Ascending aorta (tissue), 2 donors: Measurements from ENCODE around the gene ADIPOR2. TPM values are rescaled to one million over a fixed set of nuclear protein-coding genes. Genes with fewer than 3 reads are reported as not detected.

Experiments used
- DNase-seq, 2 donors: peaks; one replicate each; pipeline ENCODE4 v3.0.0-alpha.2; 2019; ENCODE audit warnings: low spot score in 2 of 2
- H3K27ac ChIP-seq, 2 donors: fragments of 200-600 bp; sonication (generic); one replicate each; pipeline ENCODE4 v1.5.1; 2016 to 2017; ENCODE audit warnings: mild to moderate bottlenecking in 1 of 2
- H3K27me3 ChIP-seq: fragments of 200-600 bp; sonication (generic); one replicate; pipeline ENCODE4 v1.5.1; 2017
- H3K36me3 ChIP-seq, 2 donors: fragments of 200-600 bp; sonication (generic); one replicate each; pipeline ENCODE4 v1.5.1; 2016
- H3K4me1 ChIP-seq, 2 donors: fragments of 200-600 bp; sonication (generic); one replicate each; pipeline ENCODE4 v1.5.1; 2016 to 2017; ENCODE audit warnings: mild to moderate bottlenecking in 1 of 2
- H3K4me3 ChIP-seq, 2 donors: fragments of 200-600 bp; sonication (generic); one replicate each; pipeline ENCODE4 v1.5.1; 2016 to 2017; ENCODE audit warnings: mild to moderate bottlenecking in 1 of 2
- H3K9me3 ChIP-seq, 2 donors: fragments of 200-600 bp; sonication (generic); one replicate each; pipeline ENCODE4 v1.5.1; 2016
- CTCF ChIP-seq, 3 experiments: fragments of 200-600 bp in 2 of 3; fragments of 450-650 bp in 1 of 3; sonication (generic) in 2 of 3; IDR thresholded peaks; one replicate each; pipeline ENCODE4 v1.5.1; 2016 to 2019; ENCODE audit warnings: antibody characterized with exemption in 3 of 3, mild to moderate bottlenecking in 1 of 3, moderate library complexity in 1 of 3
- intact Hi-C: fragments of 100-400 bp; cut with DNase I; formaldehyde crosslinking; loops from one replicate; pipeline ENCODE4 v1.15.1; 2023
- total RNA-seq: library from RNA; depleted of rRNA; stranded (reverse); fragments of >200 nt; gene quantifications from one replicate; pipeline ENCODE4 v1.1.0, GENCODE V29; 2016

The ADIPOR2 gene
- total RNA-seq, 1 donor from 2014 or later = 25.7 TPM

DNA sequence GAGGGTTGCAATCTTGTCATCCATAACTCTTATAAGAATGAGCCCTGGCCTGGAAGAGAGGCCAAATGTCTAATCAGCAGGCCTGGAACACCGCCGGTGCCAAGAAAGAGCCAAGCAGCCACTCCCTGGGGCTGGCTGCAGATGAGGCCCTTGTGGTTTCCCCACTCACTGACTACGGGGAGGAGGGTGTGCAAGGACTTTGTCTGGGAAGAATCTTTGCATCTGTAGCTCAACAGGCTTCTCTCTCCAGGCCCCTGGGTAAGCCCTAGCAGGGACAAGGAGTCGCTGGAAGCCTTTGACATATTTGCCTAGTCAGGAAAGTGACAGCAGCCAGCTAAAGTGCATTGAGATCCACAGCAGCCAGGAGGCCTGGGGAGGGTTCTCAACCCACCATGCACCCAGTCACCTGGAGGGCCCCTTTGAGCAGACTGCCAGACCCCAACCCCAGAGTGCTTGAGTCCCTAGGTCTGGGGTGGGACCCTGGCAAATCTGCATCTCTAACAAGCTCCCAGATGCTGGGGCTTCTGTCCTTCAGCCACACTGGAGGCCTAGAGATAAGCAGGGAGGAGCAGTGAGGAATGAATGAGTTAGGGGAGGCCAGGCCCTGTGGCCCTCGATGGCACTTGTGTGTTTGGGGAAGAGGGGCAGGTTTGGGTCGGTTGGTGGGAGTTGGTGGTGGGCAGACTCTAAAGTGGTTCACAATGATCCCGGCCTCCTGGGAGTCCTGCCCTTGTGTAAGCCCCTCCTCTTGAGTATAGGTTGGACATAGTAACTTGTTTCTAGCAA is 115.6 kb downstream of the ADIPOR2 start:
- TF ChIP-seq CTCF (IDR thresholded peaks at IDR 0.05) = no peak
- Histone ChIP-seq H3K27ac (no peak overlapping the region), H3K9me3 (no peaks in the 10 kb centered on the region), H3K27me3 (no peaks in the 10 kb centered on the region), H3K4me1 (peaks cover 0 to 7% of the 10 kb centered on the region in 2 donors), H3K36me3 (no peaks in the 10 kb centered on the region), H3K4me3 (no peak overlapping the region)
- DNase-seq = no peak
- intact Hi-C loops = no loop called here

DNA sequence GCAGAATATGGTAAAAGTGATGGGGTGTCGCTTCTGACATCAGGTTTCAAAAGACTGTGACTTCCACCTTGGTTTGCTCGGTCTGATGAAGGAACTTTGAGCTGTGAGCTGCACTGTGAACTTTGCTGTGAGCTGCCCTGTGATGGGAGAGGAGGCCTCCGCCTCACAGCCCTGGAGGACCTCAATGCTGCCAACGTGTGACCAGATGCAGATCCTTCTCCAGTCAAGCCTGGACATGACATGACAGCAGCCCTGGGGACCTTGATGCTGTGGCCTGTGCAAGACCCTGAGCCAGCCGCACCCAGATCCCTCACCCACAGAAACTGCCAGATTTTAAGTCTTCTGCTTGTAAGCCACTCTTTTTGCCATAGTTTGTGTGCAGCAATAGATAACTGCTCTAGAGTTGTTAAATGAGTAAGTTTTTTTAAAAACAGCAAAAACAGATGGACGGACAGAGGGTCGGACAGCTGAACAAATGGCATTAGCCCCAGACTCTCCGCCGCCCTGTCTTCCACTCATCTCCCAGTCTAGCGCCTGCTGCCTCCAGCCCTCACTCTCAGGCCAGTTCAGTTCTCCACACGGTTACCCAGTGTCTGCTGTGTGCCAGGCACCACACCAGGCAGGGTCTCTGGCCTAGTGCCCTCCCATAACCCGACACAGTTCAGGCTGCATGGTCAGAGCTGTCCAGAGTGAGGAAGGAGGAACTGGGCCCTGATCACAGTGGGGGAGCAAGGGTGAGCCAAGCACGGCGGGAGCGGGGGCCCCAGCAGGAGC is 116.4 kb downstream of the ADIPOR2 start:
- Histone ChIP-seq H3K36me3 (no peaks in the 10 kb centered on the region), H3K27ac (no peak overlapping the region), H3K4me1 (peaks cover 0 to 7% of the 10 kb centered on the region in 2 donors), H3K4me3 (no peak overlapping the region), H3K9me3 (no peaks in the 10 kb centered on the region), H3K27me3 (no peaks in the 10 kb centered on the region)
- intact Hi-C loops = no loop called here
- no peak for TF ChIP-seq CTCF (IDR thresholded peaks at IDR 0.05)
- DNase-seq = no peak

GRCh38 chr12:1808036-1808797 is 117.3 kb downstream of the ADIPOR2 start:
- Histone ChIP-seq H3K36me3 (no peaks in the 10 kb centered on the region), H3K27ac (no peak overlapping the region), H3K27me3 (no peaks in the 10 kb centered on the region), H3K4me3 (no peak overlapping the region), H3K4me1 (peaks cover 0 to 7% of the 10 kb centered on the region in 2 donors), H3K9me3 (no peaks in the 10 kb centered on the region)
- no peak for TF ChIP-seq CTCF (IDR thresholded peaks at IDR 0.05)
- intact Hi-C loops = no loop called here
- DNase-seq = no peak

DNA sequence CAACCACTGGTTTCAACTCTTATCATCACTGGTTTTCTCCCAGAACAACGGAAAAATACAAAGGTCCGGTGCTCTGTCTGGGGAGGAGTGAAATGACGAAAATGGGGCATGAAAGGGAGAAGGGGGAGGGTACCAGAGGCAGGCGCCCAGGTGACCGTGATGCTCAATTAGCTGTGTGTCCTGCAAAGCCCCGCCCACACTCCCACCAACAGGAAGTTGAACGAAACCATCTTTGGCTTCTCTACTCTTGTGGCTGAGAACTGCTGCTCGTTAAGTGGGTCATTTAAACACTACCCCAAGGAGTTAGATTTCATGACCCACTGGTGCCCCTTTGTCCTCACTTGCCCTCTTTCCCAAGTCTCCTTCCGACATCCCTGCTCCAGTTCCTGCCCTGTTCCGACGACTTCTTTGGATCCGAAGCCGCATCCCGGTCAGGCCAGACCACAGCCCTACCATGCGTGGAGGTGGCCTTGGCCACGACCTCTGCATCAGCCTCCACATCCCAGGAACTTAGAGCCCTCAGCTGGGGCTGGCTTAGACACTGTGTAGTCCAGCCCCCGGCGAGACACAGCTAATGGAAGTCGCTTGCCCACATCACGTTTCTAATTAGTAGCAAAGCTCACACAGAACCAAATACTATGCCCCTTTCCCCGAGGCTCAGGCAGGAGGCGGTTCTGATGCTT is 118.1 kb downstream of the ADIPOR2 start:
- intact Hi-C loops = no loop called here
- DNase-seq = no peak
- Histone ChIP-seq H3K4me3 (no peak overlapping the region), H3K36me3 (no peaks in the 10 kb centered on the region), H3K9me3 (no peaks in the 10 kb centered on the region), H3K4me1 (peaks cover 0 to 7% of the 10 kb centered on the region in 2 donors), H3K27ac (no peak overlapping the region), H3K27me3 (no peaks in the 10 kb centered on the region)
- no peak for TF ChIP-seq CTCF (IDR thresholded peaks at IDR 0.05)

- no peak for DNase-seq
- H3K9me3 ChIP-seq = no peaks in the 10 kb centered on the region
- H3K4me3 ChIP-seq = no peak overlapping the region
- peaks cover 0 to 6% of the 10 kb centered on the region in 2 donors for H3K4me1 ChIP-seq
- H3K27ac ChIP-seq = no peak overlapping the region
- no peak for TF ChIP-seq CTCF (IDR thresholded peaks at IDR 0.05)
- no peaks in the 10 kb centered on the region for H3K27me3 ChIP-seq
- intact Hi-C loops = no loop called here
- no peaks in the 10 kb centered on the region for H3K36me3 ChIP-seq
Measured at GRCh38 chr12:1809591-1810190, 118.8 kb downstream of the ADIPOR2 start.
